GM18873 (cell line): ENCODE results near the gene RAB43.
"Not testable (repeated sequence)": the region's sequence is repeated elsewhere in the genome, so short reads cannot be mapped to it uniquely, and the experiment has no call there.

ENCODE experiments used
- ATAC-seq: cut with Tn5 transposase; IDR thresholded peaks from one replicate; pipeline ENCODE4 v1.9.1; 2021; ENCODE audit warnings: mild to moderate bottlenecking, moderate library complexity, moderate number of reproducible peaks; ENCODE audit not compliant: unreplicated experiment, low FRiP score

The RAB43 gene

DNA sequence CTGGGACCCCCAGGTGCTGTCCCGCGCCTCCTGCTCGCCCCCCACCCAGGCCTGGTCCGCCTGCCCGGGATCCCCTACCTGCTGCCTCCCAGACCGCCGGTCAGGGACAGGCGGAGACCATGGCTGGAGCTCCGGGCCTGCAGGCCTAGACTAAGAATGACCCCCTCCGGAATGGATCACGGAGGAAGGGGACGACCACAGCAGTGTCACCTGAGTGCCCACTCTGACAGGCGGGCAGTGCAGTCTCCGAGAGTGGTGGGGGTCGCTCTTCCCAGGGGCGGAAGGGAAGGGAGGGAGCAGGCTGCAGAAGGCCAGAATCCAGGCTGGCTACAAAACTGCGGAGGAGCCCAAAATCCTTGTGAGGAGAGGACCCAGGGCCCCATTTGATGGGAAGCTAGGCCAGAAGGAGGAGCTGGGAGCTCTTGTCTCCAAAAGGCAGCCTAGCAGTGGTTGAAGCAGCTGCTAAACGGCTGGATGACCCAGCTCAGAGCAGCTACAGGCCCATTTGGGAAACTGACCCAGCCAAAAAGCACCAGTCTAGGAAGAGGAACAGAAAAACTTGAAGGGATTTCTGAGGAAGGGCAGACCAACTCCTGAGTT, 908 bp upstream of the RAB43 start:
- ATAC-seq, result no peak

- ATAC-seq, result no peak
Measured at GRCh38 chr3:129121016-129121791, 400 bp downstream of the RAB43 start.

- ATAC-seq, result peak; percentile 65
Measured at GRCh38 chr3:129120254-129121004, 1.2 kb downstream of the RAB43 start.

DNA sequence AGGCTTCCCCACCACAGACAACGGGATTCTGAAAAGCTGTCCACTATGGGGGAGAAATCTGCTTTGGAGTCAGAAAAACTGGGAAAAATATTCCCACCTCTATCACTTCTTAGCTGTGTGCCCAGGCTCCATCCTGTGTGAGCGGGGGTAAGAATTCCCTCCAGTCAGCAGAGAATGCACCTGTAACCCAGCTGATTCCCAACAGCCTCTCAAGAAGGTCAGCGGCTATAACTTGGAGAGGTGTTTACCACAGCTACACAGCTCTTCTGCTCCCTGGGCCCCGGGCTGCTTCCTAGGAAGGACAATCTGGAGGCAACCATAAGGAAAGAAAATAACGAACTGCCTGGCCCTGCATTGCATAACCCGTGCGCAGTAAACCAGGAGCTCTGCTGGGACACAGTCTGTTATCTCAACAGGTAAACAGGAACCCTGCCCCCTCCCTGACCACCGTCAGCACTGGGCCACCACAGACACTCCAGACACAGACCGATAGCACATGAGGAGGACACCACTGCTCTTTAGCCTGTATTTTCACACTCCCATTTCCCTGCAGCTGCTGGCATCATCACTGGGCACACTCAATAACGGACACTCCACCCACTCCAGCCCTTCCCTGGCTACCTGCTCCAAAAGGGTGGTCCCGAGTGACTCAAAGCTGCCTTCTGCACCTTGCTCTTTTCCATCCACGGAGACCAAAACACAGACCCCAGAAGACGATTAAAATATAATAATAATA, 2.1 kb downstream of the RAB43 start:
- no peak for ATAC-seq

DNA sequence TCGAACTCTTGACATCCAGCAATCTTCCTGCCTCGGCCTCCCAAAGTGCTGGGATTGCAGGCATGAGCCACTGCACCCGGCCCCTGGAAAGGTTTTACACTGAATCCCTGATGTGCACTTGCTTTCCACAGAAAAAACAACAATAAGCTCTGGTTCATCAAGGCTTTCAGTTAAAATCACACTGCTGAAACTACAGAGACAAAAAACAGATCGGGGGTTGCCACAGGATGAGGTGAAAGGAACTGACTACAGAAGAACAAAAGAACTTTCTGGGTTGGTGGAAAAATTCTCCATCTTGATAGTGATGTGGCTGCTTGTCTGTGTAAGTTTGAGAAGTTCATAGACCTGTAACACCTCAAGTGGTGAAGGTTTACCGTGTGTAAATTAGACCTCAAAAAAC, 2.9 kb downstream of the RAB43 start:
- ATAC-seq, result no peak

DNA sequence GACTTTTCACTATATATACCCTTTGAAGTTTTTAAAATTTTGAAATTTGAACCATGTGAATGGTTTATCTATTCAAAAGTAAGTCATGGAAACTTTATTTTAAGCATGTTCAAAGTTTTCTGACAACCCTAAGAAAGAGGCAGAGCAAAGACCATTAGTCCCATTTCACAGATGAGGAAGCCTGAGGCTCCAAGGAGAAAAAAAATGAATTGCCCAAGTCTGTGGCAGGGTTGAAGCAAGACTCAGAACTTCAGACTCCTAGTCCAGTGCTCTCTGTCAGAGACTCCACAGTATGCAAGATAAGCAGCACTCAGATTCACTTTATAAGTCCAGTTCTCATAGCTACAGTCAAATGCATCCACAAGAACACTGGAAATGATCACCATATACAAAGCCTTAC, 4.5 kb downstream of the RAB43 start:
- ATAC-seq, result no peak

GRCh38 chr3:129116482-129116946, 5.1 kb downstream of the RAB43 start:
- ATAC-seq, result no peak

DNA sequence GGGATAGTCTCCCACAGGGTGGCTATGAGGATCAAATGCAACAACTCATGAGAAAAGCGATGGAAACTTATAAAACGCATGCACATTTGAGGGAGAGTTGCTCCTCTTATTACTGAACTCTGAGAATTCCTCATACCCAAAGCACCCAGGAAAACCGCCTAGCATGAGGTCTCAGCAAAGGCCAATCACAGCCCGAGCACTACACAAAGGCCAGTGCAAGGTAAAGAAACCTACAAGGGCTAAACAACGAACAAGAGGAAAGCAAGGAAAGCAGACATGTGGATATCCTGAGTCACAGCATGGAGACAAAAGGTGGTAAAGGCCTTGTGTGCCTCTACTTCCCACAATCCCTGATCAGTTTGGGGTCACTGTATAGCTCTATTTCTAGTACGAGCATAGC, 7.1 kb downstream of the RAB43 start:
- no peak for ATAC-seq

DNA sequence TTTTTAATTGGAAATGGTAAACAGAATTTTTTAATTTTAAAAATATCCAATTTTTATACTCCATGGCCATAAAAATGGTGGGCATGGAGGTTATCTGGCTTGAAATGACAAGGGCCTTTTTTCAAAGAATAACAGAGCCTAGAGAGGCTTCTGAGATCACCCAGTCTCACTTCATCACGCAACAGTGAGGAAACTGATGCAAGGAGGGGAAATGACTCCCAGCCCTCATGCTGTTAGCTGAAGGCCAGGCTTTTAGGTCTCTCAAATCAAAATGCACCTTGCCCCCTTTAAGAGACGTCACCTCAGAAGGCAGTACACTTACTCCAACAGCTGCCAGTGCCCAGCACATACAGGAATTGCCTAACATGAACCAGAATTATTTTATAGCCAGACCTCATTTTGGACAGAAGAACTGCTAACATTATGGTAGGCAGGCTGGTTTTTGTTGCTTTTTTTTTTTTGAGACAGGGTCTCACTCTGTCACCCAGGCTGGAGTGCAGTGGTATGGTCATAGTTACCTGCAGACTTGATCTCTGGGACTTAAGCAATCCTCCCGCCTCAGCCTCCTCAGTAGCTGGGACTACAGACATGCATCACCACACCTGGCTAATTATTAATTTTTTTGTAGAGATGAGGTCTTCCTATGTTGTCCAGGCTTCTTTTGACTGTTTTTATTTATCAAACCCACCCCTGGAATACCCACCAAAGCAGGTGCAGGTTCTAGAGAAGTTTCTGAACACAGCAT, 9.1 kb downstream of the RAB43 start:
- ATAC-seq, result no peak

DNA sequence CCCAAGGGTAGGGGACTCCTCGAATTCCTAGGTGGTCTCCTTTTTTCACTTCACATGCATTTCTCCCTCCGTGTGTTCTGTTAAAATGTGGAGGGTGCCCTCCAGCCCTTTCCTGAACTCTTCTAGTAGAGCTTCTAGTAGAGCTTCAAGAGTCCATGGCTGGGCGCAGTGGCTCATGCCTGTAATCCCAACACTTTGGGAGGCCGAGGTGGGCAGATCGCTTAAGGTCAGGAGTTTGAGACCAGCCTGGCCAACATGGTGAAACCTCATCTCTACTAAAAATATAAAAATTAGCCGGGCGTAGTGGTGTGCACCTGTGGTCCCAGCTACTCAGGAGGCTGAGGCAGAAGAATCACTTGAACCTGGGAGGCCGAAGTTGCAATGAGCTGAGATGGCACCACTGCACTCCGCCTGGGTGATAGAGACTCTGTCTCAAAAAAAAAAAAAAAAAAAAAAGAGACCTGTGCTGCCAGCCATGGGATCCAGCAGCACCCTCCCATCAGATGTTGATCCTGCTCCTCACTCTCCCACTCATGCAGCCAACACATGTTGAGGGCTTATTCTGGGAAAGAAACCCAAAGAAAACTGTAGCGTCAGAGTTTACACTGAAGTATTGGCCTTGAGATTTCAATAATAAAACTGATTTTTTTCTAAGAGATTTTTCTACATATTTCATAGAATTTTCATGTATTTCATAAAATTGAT, 10.4 kb downstream of the RAB43 start:
- ATAC-seq, result not testable (repeated sequence)

DNA sequence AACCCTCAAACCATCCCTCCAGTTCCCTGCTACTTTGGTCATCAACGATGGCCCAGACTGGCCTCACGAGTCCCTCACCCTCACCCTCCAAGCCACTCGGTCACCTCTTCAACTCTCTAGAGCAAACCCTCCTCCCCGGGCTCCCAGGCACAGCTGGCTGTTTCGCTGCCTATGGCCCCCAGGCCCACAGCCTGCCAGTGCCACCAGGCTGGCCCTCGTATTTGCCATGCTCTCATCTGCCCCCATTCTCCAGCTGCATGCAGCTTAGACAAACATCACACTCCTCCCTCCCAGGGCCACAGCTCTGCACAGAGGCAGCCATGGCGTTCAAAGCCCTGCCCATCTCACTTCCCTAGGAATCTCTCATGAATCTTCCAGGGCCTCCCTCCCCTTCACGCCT, 13.8 kb downstream of the RAB43 start:
- no peak for ATAC-seq

DNA sequence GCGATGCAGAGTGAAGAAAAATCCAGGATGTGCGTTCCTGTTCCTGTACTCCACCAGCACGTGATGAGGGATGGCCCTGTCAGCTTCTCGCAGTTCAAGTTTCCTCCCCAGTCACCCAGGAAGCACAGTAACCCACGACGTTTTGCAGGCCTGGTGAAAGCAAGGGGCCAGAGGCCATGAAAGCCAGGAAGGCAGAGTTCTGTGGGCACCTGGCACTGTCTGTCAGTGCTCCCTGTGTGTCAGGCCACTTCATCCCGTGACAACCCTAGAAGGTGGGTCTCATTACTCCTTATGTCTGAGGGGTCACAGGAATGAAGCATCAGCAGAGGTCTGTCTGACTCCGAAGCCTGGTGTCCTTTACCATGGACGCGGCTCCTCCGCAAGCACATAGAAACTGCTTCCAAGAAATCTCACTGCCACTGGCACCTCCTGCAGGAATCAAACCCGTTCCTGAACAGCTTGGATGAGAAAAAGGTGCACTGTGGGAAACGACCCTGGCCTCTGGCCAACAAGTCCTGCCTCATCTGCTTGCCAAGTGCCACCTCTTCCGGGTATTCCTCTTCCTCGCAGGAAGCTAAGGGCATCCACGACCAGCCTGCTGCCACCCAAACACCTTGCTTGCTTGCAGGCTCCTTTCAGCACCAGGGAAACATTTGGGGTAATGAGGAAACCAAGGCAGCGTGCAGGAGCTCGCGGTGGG, 14.6 kb downstream of the RAB43 start:
- ATAC-seq, result no peak

DNA sequence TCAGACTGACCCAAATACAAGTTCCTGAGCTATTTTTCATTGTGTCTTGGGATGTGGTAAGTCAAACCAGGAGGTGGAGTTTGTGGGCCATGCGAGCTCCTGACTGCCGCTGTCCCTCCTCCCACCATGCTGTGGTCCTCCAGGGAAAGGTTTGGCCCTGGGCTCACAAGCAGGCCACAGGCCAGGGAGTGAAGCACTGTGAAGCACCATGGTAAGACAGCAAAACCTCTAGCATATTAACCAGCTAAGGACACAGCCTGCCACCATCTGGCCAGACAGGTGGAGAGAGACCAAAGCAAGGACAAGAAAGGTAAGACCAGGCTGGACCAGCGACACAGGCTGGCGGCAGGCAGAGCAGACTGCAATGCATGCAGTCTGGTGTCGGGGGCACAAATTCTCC, 15.3 kb downstream of the RAB43 start:
- no peak for ATAC-seq

DNA sequence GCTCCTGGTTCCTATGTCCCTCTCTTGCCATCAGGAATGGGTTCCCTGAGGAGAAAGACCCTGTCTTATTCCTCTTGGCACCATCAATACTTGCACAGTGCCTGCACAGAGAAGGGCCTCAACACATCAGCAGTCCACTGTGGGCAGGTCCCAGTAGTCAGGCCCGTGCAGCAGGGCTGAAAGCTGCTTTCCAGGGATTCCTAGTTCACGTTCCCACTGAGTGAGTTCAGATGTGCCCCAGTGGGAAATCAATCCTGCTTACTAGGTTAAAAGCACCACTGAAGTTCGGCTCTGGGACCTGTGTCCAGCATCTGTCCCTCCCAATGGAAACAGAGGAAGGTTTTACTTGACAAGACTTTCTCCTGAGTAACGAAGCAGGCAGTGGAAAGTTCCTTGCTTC, 15.7 kb downstream of the RAB43 start:
- ATAC-seq, result no peak

DNA sequence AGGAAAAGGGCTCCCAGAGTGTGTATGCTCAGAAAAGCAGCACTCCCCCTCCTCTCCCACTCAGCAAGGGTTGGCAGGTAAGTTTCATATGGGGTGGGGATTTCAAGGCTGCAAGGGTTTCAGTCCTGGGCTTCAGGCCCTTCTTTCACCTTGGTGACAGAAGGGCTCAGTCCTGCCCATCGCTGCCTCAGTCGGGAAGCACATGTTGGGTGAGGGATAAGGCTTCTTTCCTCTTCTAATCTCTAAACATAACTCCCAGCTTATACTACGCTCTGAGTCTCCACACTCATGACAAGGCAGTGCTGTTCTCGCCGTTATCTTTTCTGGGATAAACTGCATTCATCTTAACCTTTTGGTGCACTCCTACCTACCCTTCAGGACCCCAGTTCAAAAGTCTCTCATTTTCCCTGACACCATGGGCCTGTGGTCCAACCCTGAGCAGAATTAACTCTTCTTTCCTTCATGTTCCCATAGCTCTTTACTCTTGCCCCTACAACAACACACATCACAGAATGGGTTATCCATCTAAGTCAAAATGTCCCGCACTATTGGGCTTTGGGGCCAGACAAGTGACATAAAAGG, 17.0 kb downstream of the RAB43 start:
- no peak for ATAC-seq

GRCh38 chr3:129104051-129104450, 17.6 kb downstream of the RAB43 start:
- ATAC-seq, result no peak

- ATAC-seq, result no peak
Measured at GRCh38 chr3:129103296-129103695, 18.3 kb downstream of the RAB43 start.

- no peak for ATAC-seq
Measured at GRCh38 chr3:129101370-129102138, 20.1 kb downstream of the RAB43 start.
